GM12878 (cell line): Measurements from ENCODE around the gene ARAP2. TPM values are rescaled to one million over a fixed set of nuclear protein-coding genes. Genes with fewer than 3 reads are reported as not detected.

ENCODE experiments used
- BACH1 ChIP-seq: fragments of 450-650 bp; IDR thresholded peaks from 2 replicates; pipeline ENCODE4 v1.6.1; 2017; ENCODE audit warnings: mild to moderate bottlenecking, borderline replicate concordance
- CHD2 ChIP-seq: IDR thresholded peaks from 2 replicates; pipeline ENCODE4 v1.6.1; 2011; ENCODE audit warnings: low read depth, low read length, improper control_type of control experiment, borderline replicate concordance
- EP300 ChIP-seq, 2 experiments: fragments of 150-350 bp in 1 of 2; IDR thresholded peaks; 2 replicates each; pipeline ENCODE4 v1.6.1; 2011 to 2012; ENCODE audit warnings: low read depth in 2 of 2, low read length in 2 of 2, borderline replicate concordance in 1 of 2, improper control_type of control experiment in 1 of 2, inconsistent platforms in 1 of 2; ENCODE audit not compliant: control insufficient read depth in 1 of 2
- HDAC2 ChIP-seq: fragments of 200-600 bp; sonication (generic); IDR thresholded peaks from 2 replicates; pipeline ENCODE4 v1.6.1; 2017
- HDAC6 ChIP-seq: fragments of 200-600 bp; sonication (generic); IDR thresholded peaks from one replicate; pipeline ENCODE4 v1.8.0; 2017; ENCODE audit warnings: antibody characterized with exemption; ENCODE audit not compliant: unreplicated experiment
- LARP7 ChIP-seq: fragments of 450-650 bp; IDR thresholded peaks from 2 replicates; pipeline ENCODE4 v1.6.1; 2017; ENCODE audit warnings: mild to moderate bottlenecking
- MTA3 ChIP-seq: IDR thresholded peaks from 2 replicates; pipeline ENCODE4 v1.6.1; 2012; ENCODE audit warnings: low read length, inconsistent platforms, borderline replicate concordance
- NFXL1 ChIP-seq: fragments of 450-650 bp; IDR thresholded peaks from 2 replicates; pipeline ENCODE4 v1.6.1; 2017; ENCODE audit warnings: antibody characterized with exemption, mild to moderate bottlenecking, borderline replicate concordance
- POLR2AphosphoS2 ChIP-seq: IDR thresholded peaks from 2 replicates; pipeline ENCODE4 v1.6.1; 2011; ENCODE audit warnings: low read depth, mild to moderate bottlenecking, low read length, improper control_type of control experiment, moderate library complexity
- POLR2AphosphoS5 ChIP-seq: IDR thresholded peaks from 2 replicates; pipeline ENCODE4 v1.6.1; 2011; ENCODE audit warnings: mild to moderate bottlenecking, low read length, inconsistent platforms
- RB1 ChIP-seq: fragments of 450-650 bp; formaldehyde crosslinking; IDR thresholded peaks from 2 replicates; pipeline ENCODE4 v1.6.1; 2017; ENCODE audit warnings: mild to moderate bottlenecking, borderline replicate concordance
- STAT1 ChIP-seq: fragments of 450-650 bp; conservative IDR thresholded peaks from 2 replicates; pipeline ENCODE4 v1.6.1; 2014; ENCODE audit warnings: antibody characterized with exemption, mild to moderate bottlenecking
- STAT3 ChIP-seq: IDR thresholded peaks from 2 replicates; pipeline ENCODE4 v1.6.1; 2011; ENCODE audit warnings: low read depth, low read length, improper control_type of control experiment
- ZNF207 ChIP-seq: fragments of 450-650 bp; IDR thresholded peaks from 2 replicates; pipeline ENCODE4 v1.6.1; 2014; ENCODE audit warnings: antibody characterized with exemption, mild to moderate bottlenecking, borderline replicate concordance
- ZNF217 ChIP-seq: fragments of 450-650 bp; IDR thresholded peaks from 2 replicates; pipeline ENCODE4 v1.6.1; 2017; ENCODE audit warnings: antibody characterized with exemption, mild to moderate bottlenecking
- ZNF24 ChIP-seq: fragments of 450-650 bp; IDR thresholded peaks from 2 replicates; pipeline ENCODE4 v1.6.1; 2017; ENCODE audit warnings: antibody characterized with exemption, mild to moderate bottlenecking
- polyA plus RNA-seq, 11 experiments: library from polyadenylated mRNA; depleted of rRNA in 4 of 11; unstranded in 6 of 11; stranded (reverse) in 5 of 11; fragments of >200 nt; fragmentation: Nextera tagmentation in 4 of 11; fragmentation: Illumina TruSeq in 1 of 11; extraction: Ambion mirVana in 4 of 11; extraction: Trizol in 1 of 11; gene quantifications; 1 replicate in 1 of 11; 2 replicates in 10 of 11; pipeline versions ENCODE4 v1.2.1 to v1.2.3, GENCODE V29; 2011 to 2016; ENCODE audit warnings: inconsistent platforms in 2 of 11, missing spikeins in 2 of 11, low read depth in 1 of 11
- total RNA-seq, 4 experiments: library from RNA; depleted of rRNA in 3 of 4; stranded (reverse); fragments of >200 nt in 3 of 4; fragmentation: Illumina TruSeq in 1 of 4; extraction: Trizol in 1 of 4; gene quantifications; 2 replicates each; pipeline versions ENCODE4 v1.2.1 to v1.2.3, GENCODE V29; 2013 to 2021
- TF ChIP-seq, protein P1 (sequence below): IDR thresholded peaks from 2 replicates; pipeline ENCODE4 v1.6.1; 2012; ENCODE audit warnings: low read depth, low read length, improper control_type of control experiment
- TF ChIP-seq, protein P2 (sequence below): IDR thresholded peaks from 2 replicates; pipeline ENCODE4 v1.6.1; 2011; ENCODE audit warnings: borderline replicate concordance, low read depth, mild to moderate bottlenecking, moderate library complexity, low read length; ENCODE audit not compliant: insufficient read depth, poor library complexity, severe bottlenecking
- TF ChIP-seq, protein P3 (sequence below), 3 experiments: IDR thresholded peaks in 2 of 3; conservative IDR thresholded peaks in 1 of 3; 2 replicates each; pipeline ENCODE4 v1.5.1; 2011; ENCODE audit warnings: low read depth in 3 of 3, low read length in 3 of 3, mild to moderate bottlenecking in 3 of 3, control low read depth in 2 of 3, moderate library complexity in 2 of 3, inconsistent platforms in 1 of 3, mixed read lengths in 1 of 3; ENCODE audit not compliant: control insufficient read depth in 2 of 3, insufficient read depth in 1 of 3; ENCODE audit errors: extremely low read depth in 1 of 3
- TF ChIP-seq, protein P4 (sequence below): IDR thresholded peaks from 2 replicates; pipeline ENCODE4 v1.6.1; 2011; ENCODE audit warnings: low read depth, low read length, improper control_type of control experiment, borderline replicate concordance
- TF ChIP-seq, protein P5 (sequence below): fragments of 150-350 bp; IDR thresholded peaks from 2 replicates; pipeline ENCODE4 v1.6.1; 2016; ENCODE audit warnings: low read depth, low read length

The ARAP2 gene
- total and polyA plus RNA-seq, 10 of the 15 experiments (the other 5 are each of a cell fraction or from before 2014, with no cell fraction given) = 5.4 to 36.1 (median 12.2) TPM

DNA sequence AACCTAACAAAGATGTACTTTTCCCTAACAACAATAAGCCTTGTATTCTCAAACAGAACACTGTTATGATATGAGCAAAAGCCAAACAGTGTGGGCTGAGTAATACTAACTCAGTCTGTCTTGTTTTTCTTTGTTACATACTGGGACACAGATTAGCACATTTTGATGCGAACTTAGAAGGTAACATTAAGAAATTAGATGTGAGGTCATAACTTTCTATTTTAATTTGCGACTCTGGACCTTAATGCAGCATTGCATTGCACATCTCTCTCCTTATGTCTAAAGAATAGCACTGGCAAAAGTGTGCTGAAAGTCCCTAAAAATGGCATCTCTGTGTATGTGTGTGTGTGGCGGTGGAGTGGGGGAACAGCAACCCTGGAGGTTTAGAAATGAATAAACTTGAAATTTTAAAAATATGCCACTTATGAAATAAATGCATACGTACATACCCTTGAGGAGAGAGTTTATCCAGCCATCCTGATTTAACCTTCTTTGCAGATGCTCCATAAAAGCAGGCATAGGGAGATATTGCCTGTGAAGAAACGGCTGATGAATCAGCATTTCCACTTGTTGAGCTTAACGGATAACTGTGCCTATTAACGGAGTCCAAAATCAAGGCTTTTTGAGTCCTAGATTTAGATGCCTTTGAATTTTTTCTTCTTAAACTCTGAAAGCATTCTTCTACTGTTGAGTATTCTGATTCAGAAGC, 34.2 kb downstream of the ARAP2 start (continued):
- TF ChIP-seq, protein P1, sequence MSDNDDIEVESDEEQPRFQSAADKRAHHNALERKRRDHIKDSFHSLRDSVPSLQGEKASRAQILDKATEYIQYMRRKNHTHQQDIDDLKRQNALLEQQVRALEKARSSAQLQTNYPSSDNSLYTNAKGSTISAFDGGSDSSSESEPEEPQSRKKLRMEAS = no peak
- no peak for TF ChIP-seq HDAC2
- no peak for TF ChIP-seq STAT1
- TF ChIP-seq, protein P2, sequence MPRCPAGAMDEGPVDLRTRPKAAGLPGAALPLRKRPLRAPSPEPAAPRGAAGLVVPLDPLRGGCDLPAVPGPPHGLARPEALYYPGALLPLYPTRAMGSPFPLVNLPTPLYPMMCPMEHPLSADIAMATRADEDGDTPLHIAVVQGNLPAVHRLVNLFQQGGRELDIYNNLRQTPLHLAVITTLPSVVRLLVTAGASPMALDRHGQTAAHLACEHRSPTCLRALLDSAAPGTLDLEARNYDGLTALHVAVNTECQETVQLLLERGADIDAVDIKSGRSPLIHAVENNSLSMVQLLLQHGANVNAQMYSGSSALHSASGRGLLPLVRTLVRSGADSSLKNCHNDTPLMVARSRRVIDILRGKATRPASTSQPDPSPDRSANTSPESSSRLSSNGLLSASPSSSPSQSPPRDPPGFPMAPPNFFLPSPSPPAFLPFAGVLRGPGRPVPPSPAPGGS = no peak
- TF ChIP-seq BACH1 = no peak
- TF ChIP-seq, protein P3, sequence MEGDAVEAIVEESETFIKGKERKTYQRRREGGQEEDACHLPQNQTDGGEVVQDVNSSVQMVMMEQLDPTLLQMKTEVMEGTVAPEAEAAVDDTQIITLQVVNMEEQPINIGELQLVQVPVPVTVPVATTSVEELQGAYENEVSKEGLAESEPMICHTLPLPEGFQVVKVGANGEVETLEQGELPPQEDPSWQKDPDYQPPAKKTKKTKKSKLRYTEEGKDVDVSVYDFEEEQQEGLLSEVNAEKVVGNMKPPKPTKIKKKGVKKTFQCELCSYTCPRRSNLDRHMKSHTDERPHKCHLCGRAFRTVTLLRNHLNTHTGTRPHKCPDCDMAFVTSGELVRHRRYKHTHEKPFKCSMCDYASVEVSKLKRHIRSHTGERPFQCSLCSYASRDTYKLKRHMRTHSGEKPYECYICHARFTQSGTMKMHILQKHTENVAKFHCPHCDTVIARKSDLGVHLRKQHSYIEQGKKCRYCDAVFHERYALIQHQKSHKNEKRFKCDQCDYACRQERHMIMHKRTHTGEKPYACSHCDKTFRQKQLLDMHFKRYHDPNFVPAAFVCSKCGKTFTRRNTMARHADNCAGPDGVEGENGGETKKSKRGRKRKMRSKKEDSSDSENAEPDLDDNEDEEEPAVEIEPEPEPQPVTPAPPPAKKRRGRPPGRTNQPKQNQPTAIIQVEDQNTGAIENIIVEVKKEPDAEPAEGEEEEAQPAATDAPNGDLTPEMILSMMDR (IDR thresholded peaks at IDR 0.05 in 2 of 3, conservative IDR thresholded peaks at IDR 0.05 in 1 of 3; ENCODE audit: control insufficient read depth in 2 of 3, extremely low read depth in 1 of 3, insufficient read depth in 1 of 3, low read depth in 3 of 3, low read length in 3 of 3) = no peak
- no peak for TF ChIP-seq RB1
- TF ChIP-seq, protein P4, sequence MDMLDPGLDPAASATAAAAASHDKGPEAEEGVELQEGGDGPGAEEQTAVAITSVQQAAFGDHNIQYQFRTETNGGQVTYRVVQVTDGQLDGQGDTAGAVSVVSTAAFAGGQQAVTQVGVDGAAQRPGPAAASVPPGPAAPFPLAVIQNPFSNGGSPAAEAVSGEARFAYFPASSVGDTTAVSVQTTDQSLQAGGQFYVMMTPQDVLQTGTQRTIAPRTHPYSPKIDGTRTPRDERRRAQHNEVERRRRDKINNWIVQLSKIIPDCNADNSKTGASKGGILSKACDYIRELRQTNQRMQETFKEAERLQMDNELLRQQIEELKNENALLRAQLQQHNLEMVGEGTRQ = no peak
- TF ChIP-seq LARP7 = no peak
- TF ChIP-seq CHD2 = no peak
- no peak for TF ChIP-seq NFXL1
- no peak for TF ChIP-seq ZNF207
- no peak for TF ChIP-seq STAT3
- no peak for TF ChIP-seq POLR2AphosphoS2
- no peak for TF ChIP-seq ZNF217
- TF ChIP-seq POLR2AphosphoS5 = no peak
- TF ChIP-seq, protein P5, sequence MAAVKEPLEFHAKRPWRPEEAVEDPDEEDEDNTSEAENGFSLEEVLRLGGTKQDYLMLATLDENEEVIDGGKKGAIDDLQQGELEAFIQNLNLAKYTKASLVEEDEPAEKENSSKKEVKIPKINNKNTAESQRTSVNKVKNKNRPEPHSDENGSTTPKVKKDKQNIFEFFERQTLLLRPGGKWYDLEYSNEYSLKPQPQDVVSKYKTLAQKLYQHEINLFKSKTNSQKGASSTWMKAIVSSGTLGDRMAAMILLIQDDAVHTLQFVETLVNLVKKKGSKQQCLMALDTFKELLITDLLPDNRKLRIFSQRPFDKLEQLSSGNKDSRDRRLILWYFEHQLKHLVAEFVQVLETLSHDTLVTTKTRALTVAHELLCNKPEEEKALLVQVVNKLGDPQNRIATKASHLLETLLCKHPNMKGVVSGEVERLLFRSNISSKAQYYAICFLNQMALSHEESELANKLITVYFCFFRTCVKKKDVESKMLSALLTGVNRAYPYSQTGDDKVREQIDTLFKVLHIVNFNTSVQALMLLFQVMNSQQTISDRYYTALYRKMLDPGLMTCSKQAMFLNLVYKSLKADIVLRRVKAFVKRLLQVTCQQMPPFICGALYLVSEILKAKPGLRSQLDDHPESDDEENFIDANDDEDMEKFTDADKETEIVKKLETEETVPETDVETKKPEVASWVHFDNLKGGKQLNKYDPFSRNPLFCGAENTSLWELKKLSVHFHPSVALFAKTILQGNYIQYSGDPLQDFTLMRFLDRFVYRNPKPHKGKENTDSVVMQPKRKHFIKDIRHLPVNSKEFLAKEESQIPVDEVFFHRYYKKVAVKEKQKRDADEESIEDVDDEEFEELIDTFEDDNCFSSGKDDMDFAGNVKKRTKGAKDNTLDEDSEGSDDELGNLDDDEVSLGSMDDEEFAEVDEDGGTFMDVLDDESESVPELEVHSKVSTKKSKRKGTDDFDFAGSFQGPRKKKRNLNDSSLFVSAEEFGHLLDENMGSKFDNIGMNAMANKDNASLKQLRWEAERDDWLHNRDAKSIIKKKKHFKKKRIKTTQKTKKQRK = no peak
- TF ChIP-seq HDAC6 = no peak
- no peak for TF ChIP-seq ZNF24
- no peak for TF ChIP-seq MTA3
- TF ChIP-seq EP300 (IDR thresholded peaks at IDR 0.05; ENCODE audit: borderline replicate concordance in 1 of 2, control insufficient read depth in 1 of 2, low read depth in 2 of 2, low read length in 2 of 2) = no peak
